AG04449 (cell line): ENCODE data around the gene AGBL4.

Experiments
- CTCF ChIA-PET: fragments of 350-600 bp; formaldehyde crosslinking; extraction: SDS; loops from one replicate; lab custom pipeline; 2021; ENCODE audit warnings: antibody characterized with exemption; lab: Yijun Ruan, JAX
- POLR2A ChIA-PET: fragments of 400-600, 350-600 bp; formaldehyde crosslinking; extraction: SDS; loops from one replicate; lab custom pipeline; 2020; ENCODE audit warnings: antibody characterized with exemption, inconsistent platforms; lab: Yijun Ruan, JAX
- DNase-seq: peaks from one replicate; pipeline ENCODE4 v3.0.0-alpha.2; 2010; ENCODE audit warnings: low read depth, low spot score
- H3K4me3 ChIP-seq: 2 replicates; pipeline ENCODE4 v1.5.1; 2011; ENCODE audit warnings: low read depth, mild to moderate bottlenecking, control low read depth, low read length
- CTCF ChIP-seq: IDR thresholded peaks from one replicate; pipeline ENCODE4 v1.5.1; 2011; ENCODE audit warnings: mild to moderate bottlenecking, moderate library complexity, low read length, control low read depth, inconsistent platforms; ENCODE audit not compliant: insufficient read depth; ENCODE audit errors: missing control alignments

Gene AGBL4

GRCh38 chr1:49213301-49213700 lies 810.5 kb downstream of the AGBL4 start:
- ChIA-PET POLR2A (no interaction called here), CTCF (no interaction called here)
- TF ChIP-seq CTCF, result no peak
- no peak overlapping the region for H3K4me3 ChIP-seq
- DNase-seq, result no peak

GRCh38 chr1:49208712-49209111 lies 815.0 kb downstream of the AGBL4 start:
- DNase-seq, result no peak
- POLR2A ChIA-PET, result no interaction called here
- no peak for TF ChIP-seq CTCF
- CTCF ChIA-PET, result no interaction called here
- no peak overlapping the region for H3K4me3 ChIP-seq

GRCh38 chr1:49204720-49205119 lies 819.0 kb downstream of the AGBL4 start:
- ChIA-PET POLR2A (no interaction called here), CTCF (no interaction called here)
- H3K4me3 ChIP-seq, result no peak overlapping the region
- no peak for TF ChIP-seq CTCF
- DNase-seq, result no peak

- H3K4me3 ChIP-seq, result no peak overlapping the region
- ChIA-PET CTCF (no interaction called here), POLR2A (no interaction called here)
- DNase-seq, result no peak
- TF ChIP-seq CTCF, result no peak
Measured at GRCh38 chr1:49200738-49201137, 823.0 kb downstream of the AGBL4 start.

GRCh38 chr1:49199564-49199963 lies 824.2 kb downstream of the AGBL4 start:
- POLR2A ChIA-PET, result no interaction called here
- CTCF ChIA-PET, result no interaction called here
- no peak for TF ChIP-seq CTCF
- DNase-seq, result no peak
- H3K4me3 ChIP-seq, result no peak overlapping the region

- ChIA-PET POLR2A (no interaction called here), CTCF (no interaction called here)
- no peak for DNase-seq
Measured at GRCh38 chr1:49197081-49197480, 826.7 kb downstream of the AGBL4 start.

More at GRCh38 chr1:49197081-49197480, 826.7 kb downstream of the AGBL4 start:
- no peak for TF ChIP-seq CTCF
- H3K4me3 ChIP-seq, result no peak overlapping the region
